ENCODE measurements around the gene CDH24.

The CDH24 gene

DNA sequence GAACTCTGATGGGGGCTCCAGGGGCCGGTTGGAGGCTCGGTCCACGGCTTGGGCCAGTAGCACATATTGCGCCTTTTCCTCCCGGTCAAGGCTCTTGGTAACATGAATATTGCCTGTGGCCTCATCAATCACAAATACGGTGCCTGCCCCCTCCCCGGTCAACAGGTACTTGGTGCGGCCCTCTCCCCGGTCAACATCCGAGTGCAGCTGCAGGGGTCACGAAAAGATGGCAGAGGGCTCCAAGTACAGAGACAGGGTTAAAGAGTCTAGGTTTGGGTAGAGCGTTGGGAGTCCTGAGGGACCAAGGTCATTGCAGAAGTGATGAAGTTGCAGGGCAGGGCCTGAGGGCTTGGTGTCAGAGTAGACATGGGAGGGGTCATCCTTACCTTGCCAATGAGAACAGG, 2.2 kb downstream of the CDH24 start:
- Histone ChIP-seq H2AFZ (ENCODE audit: low read depth, low read length) (no peak overlapping the region), H3K79me2 (ENCODE audit: insufficient read depth, low read length) (no peaks in the 10 kb centered on the region), H3K4me3 (ENCODE audit: low read depth in 1 of 2, low read length in 2 of 2) (no peak overlapping the region), H3K4me1 (ENCODE audit: insufficient read depth, low read length) (peaks cover 19% of the 10 kb centered on the region), H3K27ac (ENCODE audit: low read length) (no peak overlapping the region), H3K36me3 (ENCODE audit: insufficient read depth, low read length) (peaks cover 13% of the 10 kb centered on the region), H3K9me3 (ENCODE audit: insufficient read depth, low read length, severe bottlenecking) (no peaks in the 10 kb centered on the region), H3K4me2 (ENCODE audit: insufficient read depth, low read length) (no peak overlapping the region), H3K27me3 (ENCODE audit: insufficient read depth, low read length, poor library complexity) (peaks cover 6% of the 10 kb centered on the region), H3K9ac (ENCODE audit: low read depth, low read length) (no peak overlapping the region), H4K20me1 (ENCODE audit: insufficient read depth, low read length) (peaks cover 8% of the 10 kb centered on the region)
- DNase-seq (no peak), ATAC-seq (ENCODE audit: insufficient read depth, low read depth) (no peak)
- TF ChIP-seq, protein P1, sequence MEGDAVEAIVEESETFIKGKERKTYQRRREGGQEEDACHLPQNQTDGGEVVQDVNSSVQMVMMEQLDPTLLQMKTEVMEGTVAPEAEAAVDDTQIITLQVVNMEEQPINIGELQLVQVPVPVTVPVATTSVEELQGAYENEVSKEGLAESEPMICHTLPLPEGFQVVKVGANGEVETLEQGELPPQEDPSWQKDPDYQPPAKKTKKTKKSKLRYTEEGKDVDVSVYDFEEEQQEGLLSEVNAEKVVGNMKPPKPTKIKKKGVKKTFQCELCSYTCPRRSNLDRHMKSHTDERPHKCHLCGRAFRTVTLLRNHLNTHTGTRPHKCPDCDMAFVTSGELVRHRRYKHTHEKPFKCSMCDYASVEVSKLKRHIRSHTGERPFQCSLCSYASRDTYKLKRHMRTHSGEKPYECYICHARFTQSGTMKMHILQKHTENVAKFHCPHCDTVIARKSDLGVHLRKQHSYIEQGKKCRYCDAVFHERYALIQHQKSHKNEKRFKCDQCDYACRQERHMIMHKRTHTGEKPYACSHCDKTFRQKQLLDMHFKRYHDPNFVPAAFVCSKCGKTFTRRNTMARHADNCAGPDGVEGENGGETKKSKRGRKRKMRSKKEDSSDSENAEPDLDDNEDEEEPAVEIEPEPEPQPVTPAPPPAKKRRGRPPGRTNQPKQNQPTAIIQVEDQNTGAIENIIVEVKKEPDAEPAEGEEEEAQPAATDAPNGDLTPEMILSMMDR (IDR thresholded peaks at IDR 0.05; ENCODE audit: borderline replicate concordance, extremely low read depth, low read length, poor library complexity, severe bottlenecking) = no peak
- no peak for TF ChIP-seq EZH2 (IDR thresholded peaks at IDR 0.05; ENCODE audit: borderline replicate concordance, low read depth, low read length, severe bottlenecking)

DNA sequence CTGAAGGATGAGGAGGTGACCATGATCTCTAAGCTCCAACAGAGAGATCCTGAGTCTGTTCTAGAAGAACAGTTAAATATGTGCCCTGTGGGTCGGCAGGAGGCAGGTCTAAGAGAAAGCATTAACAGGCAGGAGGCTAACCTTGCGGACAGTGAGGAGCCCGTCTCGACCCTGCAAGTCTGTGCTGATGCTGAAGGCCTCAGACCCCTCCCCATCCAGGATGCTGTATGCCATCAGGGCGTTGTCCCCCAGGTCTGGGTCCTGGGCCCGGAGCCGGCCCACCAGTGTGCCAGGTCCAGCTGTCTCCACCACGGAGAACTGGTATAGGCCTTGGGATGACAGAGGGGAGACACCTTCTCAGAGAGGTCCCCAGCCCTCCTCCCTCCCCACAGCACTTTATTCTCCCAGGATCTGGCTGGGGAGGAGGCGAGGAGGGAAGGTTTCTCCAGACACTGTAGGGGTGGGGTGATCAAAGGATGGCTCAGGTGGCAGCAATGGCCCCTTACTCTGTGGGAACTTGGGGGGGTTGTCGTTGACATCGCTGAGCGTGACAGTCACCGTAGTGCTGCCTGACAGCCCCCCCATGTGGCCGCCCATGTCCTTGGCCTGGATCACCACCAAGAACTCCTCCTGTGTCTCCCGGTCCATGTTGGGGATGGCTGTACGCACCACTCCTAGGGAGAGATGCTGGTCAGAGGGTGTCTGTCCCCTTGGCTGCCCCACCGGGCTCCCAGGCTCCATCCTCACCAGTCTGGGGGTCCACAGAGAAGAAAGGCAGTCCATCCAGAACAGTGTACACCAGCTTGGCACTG, 3.1 kb downstream of the CDH24 start:
- Histone ChIP-seq H4K20me1 (ENCODE audit: insufficient read depth, low read length) (peaks cover 8% of the 10 kb centered on the region; the same call in 1 of the 2 replicates), H3K27ac (ENCODE audit: low read length) (no peak overlapping the region), H3K36me3 (ENCODE audit: insufficient read depth, low read length) (peaks cover 7% of the 10 kb centered on the region), H3K4me1 (ENCODE audit: insufficient read depth, low read length) (peaks cover 19% of the 10 kb centered on the region), H3K4me3 (ENCODE audit: low read depth in 1 of 2, low read length in 2 of 2) (no peak overlapping the region), H3K9ac (ENCODE audit: low read depth, low read length) (no peak overlapping the region), H2AFZ (ENCODE audit: low read depth, low read length) (no peak overlapping the region), H3K9me3 (ENCODE audit: insufficient read depth, low read length, severe bottlenecking) (no peaks in the 10 kb centered on the region), H3K4me2 (ENCODE audit: insufficient read depth, low read length) (no peak overlapping the region), H3K79me2 (ENCODE audit: insufficient read depth, low read length) (no peaks in the 10 kb centered on the region), H3K27me3 (ENCODE audit: insufficient read depth, low read length, poor library complexity) (peaks cover 6% of the 10 kb centered on the region)
- TF ChIP-seq EZH2 (IDR thresholded peaks at IDR 0.05; ENCODE audit: borderline replicate concordance, low read depth, low read length, severe bottlenecking) = no peak
- TF ChIP-seq, protein P1 (IDR thresholded peaks at IDR 0.05; ENCODE audit: borderline replicate concordance, extremely low read depth, low read length, poor library complexity, severe bottlenecking) = peak; percentile 63
- no peak for ATAC-seq (ENCODE audit: insufficient read depth, low read depth)
- peak; percentile 42 for DNase-seq

DNA sequence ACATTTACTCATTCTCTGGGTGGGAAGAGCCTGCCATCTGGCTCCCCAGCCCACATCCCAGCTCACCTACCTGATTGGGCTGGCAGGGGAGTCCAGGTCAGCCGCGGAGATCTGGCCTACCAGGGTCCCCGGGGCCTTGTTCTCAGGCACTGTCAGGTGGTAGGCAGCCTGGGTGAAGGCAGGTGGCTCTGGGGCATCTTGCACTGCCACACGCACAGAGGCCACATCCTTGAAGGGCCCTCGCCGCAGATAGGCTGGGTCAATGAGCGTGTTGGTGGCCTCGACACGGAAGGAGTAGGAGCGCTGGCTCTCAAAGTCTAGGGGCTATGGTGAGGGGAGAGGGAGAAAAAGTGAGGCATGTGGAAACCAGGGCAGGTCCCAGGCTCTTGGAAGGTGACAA, 3.9 kb downstream of the CDH24 start:
- H3K4me2 ChIP-seq (ENCODE audit: insufficient read depth, low read length) = no peak overlapping the region

More for the DNA sequence above, 3.9 kb downstream of the CDH24 start:
- TF ChIP-seq, protein P1 (IDR thresholded peaks at IDR 0.05; ENCODE audit: borderline replicate concordance, extremely low read depth, low read length, poor library complexity, severe bottlenecking) = no peak
- TF ChIP-seq EZH2 (IDR thresholded peaks at IDR 0.05; ENCODE audit: borderline replicate concordance, low read depth, low read length, severe bottlenecking) = no peak
- H3K9ac ChIP-seq (ENCODE audit: low read depth, low read length) = no peak overlapping the region
- H3K27ac ChIP-seq (ENCODE audit: low read length) = no peak overlapping the region
- no peaks in the 10 kb centered on the region for H3K9me3 ChIP-seq (ENCODE audit: insufficient read depth, low read length, severe bottlenecking)
- no peaks in the 10 kb centered on the region for H3K79me2 ChIP-seq (ENCODE audit: insufficient read depth, low read length)
- H2AFZ ChIP-seq (ENCODE audit: low read depth, low read length) = no peak overlapping the region
- ATAC-seq (ENCODE audit: insufficient read depth, low read depth) = no peak
- H4K20me1 ChIP-seq (ENCODE audit: insufficient read depth, low read length) = peaks cover 8% of the 10 kb centered on the region; the same call in 1 of the 2 replicates
- no peak overlapping the region for H3K4me3 ChIP-seq (ENCODE audit: low read depth in 1 of 2, low read length in 2 of 2)
- peaks cover 19% of the 10 kb centered on the region for H3K4me1 ChIP-seq (ENCODE audit: insufficient read depth, low read length)
- DNase-seq = no peak
- H3K36me3 ChIP-seq (ENCODE audit: insufficient read depth, low read length) = no peaks in the 10 kb centered on the region
- H3K27me3 ChIP-seq (ENCODE audit: insufficient read depth, low read length, poor library complexity) = peaks cover 6% of the 10 kb centered on the region
